Psoas muscle (tissue), 8 donors: ENCODE data around the gene STIL. TPM values are rescaled to one million over a fixed set of nuclear protein-coding genes. Genes with fewer than 3 reads are reported as not detected.

Source experiments
- ATAC-seq, 4 donors: fragments of 200-7000 bp; cut with Tn5 transposase; one replicate each; pipeline ENCODE4 v1.9.1; 2020; ENCODE audit warnings: moderate library complexity in 3 of 4, mild to moderate bottlenecking in 2 of 4
- DNase-seq, 2 donors: peaks; one replicate each; pipeline ENCODE4 v3.0.0-alpha.2; 2020
- H3K27ac ChIP-seq: fragments of 200-600 bp; one replicate; pipeline ENCODE4 v1.8.0; 2022
- H3K27me3 ChIP-seq, 3 donors: fragments of 200-600 bp in 1 of 3; one replicate each; pipeline versions ENCODE4 v1.6.1 to v1.8.0; 2013 to 2022; ENCODE audit warnings: low read length in 2 of 3, mild to moderate bottlenecking in 2 of 3, moderate library complexity in 1 of 3; ENCODE audit not compliant: insufficient read depth in 3 of 3
- H3K36me3 ChIP-seq, 2 donors: fragments of 200-600 bp in 1 of 2; one replicate each; pipeline versions ENCODE4 v1.6.1 to v1.8.0; 2013 to 2022; ENCODE audit warnings: low read depth in 1 of 2, mild to moderate bottlenecking in 1 of 2, moderate library complexity in 1 of 2; ENCODE audit not compliant: insufficient read depth in 1 of 2
- H3K4me1 ChIP-seq: fragments of 200-600 bp; one replicate; pipeline ENCODE4 v1.8.0; 2022
- H3K4me3 ChIP-seq: fragments of 200-600 bp; one replicate; pipeline ENCODE4 v1.8.0; 2022; ENCODE audit warnings: mild to moderate bottlenecking
- H3K9me3 ChIP-seq: fragments of 200-600 bp; one replicate; pipeline ENCODE4 v1.8.0; 2022
- CTCF ChIP-seq: fragments of 200-600 bp; IDR thresholded peaks from one replicate; pipeline ENCODE4 v1.8.0; 2022; ENCODE audit warnings: antibody characterized with exemption
- WGBS, 3 donors: extraction: QIAGEN DNeasy Blood & Tissue Kit; methylation state at CpG; one replicate each; pipeline versions ENCODE4 v1.1.6 to v1.1.7; 2013; 5-methylcytosine and 5-hydroxymethylcytosine counted together
- intact Hi-C, 2 donors: fragments of 100-400 bp; cut with DNase I; formaldehyde crosslinking; loops; one replicate each; pipeline versions ENCODE4 v1.11.0 to v1.14.2; 2022
- polyA plus RNA-seq, 3 donors: library from polyadenylated mRNA; stranded (reverse); fragments of 200-250 nt; gene quantifications; one replicate each; pipeline ENCODE4 v1.2.3, GENCODE V29; 2013
- total RNA-seq, 4 donors: library from RNA; stranded (reverse); fragmentation: NEBNext Ultra II Directional in 2 of 4; extraction: Animal tissue kit (Norgen Biotek cat#: 25700) in 2 of 4; gene quantifications; one replicate each; pipeline versions ENCODE4 v1.2.1 to v1.2.4, GENCODE V29; 2021 to 2023
- donor health status: healthy with polysubstance abuse.
- donor health status: DM: no; HTN: no; CAD: no; lungs with moderate emphysema.
- donor health status: Bipolar disorder and iron deficiency.
- donor health status: healthy.
- donor health status: DM: yes; HTN: yes; CAD: no.
- donor health status: DM: no; HTN: no; CAD: no.
- donor health status: DM: no; HTN: no; CAD: no.
- donor health status: DM: yes; HTN: yes; CAD: no.

Gene STIL
- total and polyA plus RNA-seq, 7 donors: 0.14 to 1.0 (median 0.41) TPM

GRCh38 chr1:47219001-47219400, 94.9 kb downstream of the STIL start:
- no peaks in the 10 kb centered on the region for H3K36me3 ChIP-seq
- no peak for TF ChIP-seq CTCF
- H3K9me3 ChIP-seq: no peaks in the 10 kb centered on the region
- no peak overlapping the region for H3K4me3 ChIP-seq
- 80 to 84% (median 82%) methylated on average over 4 of the region's 4 CpGs for WGBS, 3 donors
- no peak for ATAC-seq
- peaks cover 0 to 35% (median 6%) of the 10 kb centered on the region in 3 donors for H3K27me3 ChIP-seq
- intact Hi-C loops: loop anchor here in 1 of 2 donors (2.0 kb wide), 1 partner anchor 18 kb away; no protein-coding TSS in a partner anchor
- no peak overlapping the region for H3K27ac ChIP-seq
- H3K4me1 ChIP-seq: no peaks in the 10 kb centered on the region
- DNase-seq: no peak

- DNase-seq (no peak), ATAC-seq (no peak)
- no peak overlapping the region for H3K27ac ChIP-seq
- intact Hi-C loops: no loop called here
- no peaks in the 10 kb centered on the region for H3K36me3 ChIP-seq
- H3K9me3 ChIP-seq: no peaks in the 10 kb centered on the region
- no peak overlapping the region for H3K4me3 ChIP-seq
- 80 to 86% (median 86%) methylated on average over 12 of the region's 12 CpGs for WGBS, 3 donors
- TF ChIP-seq CTCF: no peak
- no peaks in the 10 kb centered on the region for H3K4me1 ChIP-seq
- H3K27me3 ChIP-seq: peaks cover 0 to 9% (median 0%) of the 10 kb centered on the region in 3 donors
Observed at GRCh38 chr1:47216278-47217059, 97.5 kb downstream of the STIL start.

- no peak for TF ChIP-seq CTCF
Observed at GRCh38 chr1:47215713-47216112, 98.2 kb downstream of the STIL start.

GRCh38 chr1:47214549-47214948, 99.4 kb downstream of the STIL start:
- Histone ChIP-seq H3K27me3 (no peaks in the 10 kb centered on the region), H3K4me3 (no peak overlapping the region), H3K9me3 (no peaks in the 10 kb centered on the region), H3K36me3 (no peaks in the 10 kb centered on the region), H3K27ac (no peak overlapping the region), H3K4me1 (no peaks in the 10 kb centered on the region)
- DNase-seq: no peak
- TF ChIP-seq CTCF: no peak
- no peak for ATAC-seq
- WGBS, 3 donors: 77 to 85% (median 78%) methylated on average over 3 of the region's 3 CpGs
- intact Hi-C loops: no loop called here

More at GRCh38 chr1:47215713-47216112, 98.2 kb downstream of the STIL start:
- Histone ChIP-seq H3K4me3 (no peak overlapping the region), H3K27me3 (peaks cover 0 to 2% (median 0%) of the 10 kb centered on the region in 3 donors), H3K36me3 (no peaks in the 10 kb centered on the region), H3K9me3 (no peaks in the 10 kb centered on the region), H3K4me1 (no peaks in the 10 kb centered on the region), H3K27ac (no peak overlapping the region)
- ATAC-seq (no peak), DNase-seq (no peak)
- 85 to 89% (median 87%) methylated on average over 4 of the region's 4 CpGs for WGBS, 3 donors
- intact Hi-C loops: no loop called here
